GM12878 (cell line): Measurements from ENCODE around the gene CS. TPM values are rescaled to one million over a fixed set of nuclear protein-coding genes. Genes with fewer than 3 reads are reported as not detected.

Source experiments
- ATAC-seq: fragments of 200-7000 bp; cut with Tn5 transposase; 3 replicates; pipeline ENCODE4 v1.9.1; 2020; ENCODE audit warnings: mild to moderate bottlenecking, moderate library complexity
- BruUV-seq: library from RNA; stranded (reverse); fragments of 400-500 nt; replicated peaks from 2 replicates; lab custom pipeline; 2021; lab: Mats Ljungman, UMichigan
- CTCF ChIA-PET: fragments of 300-600 bp; sonication (Branson Sonifier 250); formaldehyde crosslinking; extraction: SDS; loops from one replicate; lab custom pipeline; 2021; ENCODE audit warnings: inconsistent platforms; lab: Yijun Ruan, JAX
- POLR2A ChIA-PET: fragments of 350-600 bp; formaldehyde crosslinking; extraction: SDS; loops from one replicate; lab custom pipeline; 2021; ENCODE audit warnings: inconsistent platforms; lab: Charles Lee
- RAD21 ChIA-PET: fragments of 300-600 bp; sonication (Branson Sonifier 250); formaldehyde crosslinking; loops from one replicate; lab custom pipeline; 2023; ENCODE audit warnings: antibody characterized with exemption; ENCODE audit not compliant: unreplicated experiment; lab: Charles Lee
- SMC1A ChIA-PET: fragments of 300-600 bp; sonication (Branson Sonifier 250); formaldehyde crosslinking; loops from one replicate; lab custom pipeline; 2023; ENCODE audit not compliant: unreplicated experiment, uncharacterized antibody; lab: Charles Lee
- DNase-seq: peaks from one replicate; pipeline ENCODE4 v3.0.0-alpha.2; 2011; ENCODE audit warnings: low read depth, low spot score
- FAIRE-seq: peaks from 3 replicates; lab custom pipeline; 2011; peaks lifted over from hg19 to GRCh38; lab: Jason Lieb, UNC
- H2AFZ ChIP-seq: 2 replicates; pipeline ENCODE4 v1.6.0; 2011; ENCODE audit warnings: low read depth, low read length, control low read depth; ENCODE audit not compliant: control insufficient read depth
- H3K27ac ChIP-seq: 2 replicates; pipeline ENCODE4 v1.5.1; 2011; ENCODE audit warnings: control low read depth; ENCODE audit not compliant: control insufficient read depth, insufficient read depth
- H3K27me3 ChIP-seq, 2 experiments: replicated peaks in 1 of 2; 2 replicates each; pipeline versions ENCODE4 v1.6.0 to v1.6.1; 2011; ENCODE audit warnings: low read length in 1 of 2; ENCODE audit not compliant: control insufficient read depth in 2 of 2, insufficient read depth in 2 of 2
- H3K36me3 ChIP-seq, 2 experiments: 2 replicates each; pipeline ENCODE4 v1.5.1; 2011; ENCODE audit warnings: low read length in 1 of 2; ENCODE audit not compliant: control insufficient read depth in 2 of 2, insufficient read depth in 2 of 2
- H3K4me1 ChIP-seq: 2 replicates; pipeline ENCODE4 v1.6.1; 2011; ENCODE audit warnings: mild to moderate bottlenecking, low read length, moderate library complexity, mixed read lengths; ENCODE audit not compliant: control insufficient read depth, insufficient read depth
- H3K4me2 ChIP-seq: 2 replicates; pipeline ENCODE4 v1.6.0; 2011; ENCODE audit warnings: control low read depth; ENCODE audit not compliant: control insufficient read depth, insufficient read depth
- H3K4me3 ChIP-seq: fragments of 200-600 bp; sonication (generic); 2 replicates; pipeline ENCODE4 v1.5.1; 2016
- H3K79me2 ChIP-seq: 2 replicates; pipeline ENCODE4 v1.6.0; 2011; ENCODE audit warnings: low read length; ENCODE audit not compliant: control insufficient read depth, insufficient read depth
- H3K9ac ChIP-seq: 2 replicates; pipeline ENCODE4 v1.8.0; 2011; ENCODE audit warnings: low read length, control low read depth, mixed read lengths; ENCODE audit not compliant: control insufficient read depth, insufficient read depth
- H3K9me3 ChIP-seq: replicated peaks from 3 replicates; pipeline ENCODE4 v1.5.1; 2011; ENCODE audit warnings: mild to moderate bottlenecking, low read length; ENCODE audit not compliant: control insufficient read depth, insufficient read depth
- H4K20me1 ChIP-seq: 2 replicates; pipeline ENCODE4 v1.6.0; 2011; ENCODE audit not compliant: control insufficient read depth, insufficient read depth
- BCLAF1 ChIP-seq: fragments of 450-650 bp; IDR thresholded peaks from 2 replicates; pipeline ENCODE4 v1.6.1; 2017; ENCODE audit warnings: antibody characterized with exemption, mild to moderate bottlenecking, moderate library complexity
- BMI1 ChIP-seq: fragments of 450-650 bp; IDR thresholded peaks from 2 replicates; pipeline ENCODE4 v1.6.1; 2016; ENCODE audit warnings: mild to moderate bottlenecking, moderate library complexity, borderline replicate concordance
- CREB1 ChIP-seq: IDR thresholded peaks from 2 replicates; pipeline ENCODE4 v1.6.1; 2012; ENCODE audit warnings: low read depth, mild to moderate bottlenecking, inconsistent platforms
- DPF2 ChIP-seq: fragments of 450-650 bp; IDR thresholded peaks from 2 replicates; pipeline ENCODE4 v1.6.1; 2017; ENCODE audit warnings: mild to moderate bottlenecking
- ESRRA ChIP-seq: IDR thresholded peaks from 2 replicates; pipeline ENCODE4 v1.6.1; 2012; ENCODE audit warnings: mild to moderate bottlenecking, low read length, improper control_type of control experiment
- PRDM15 ChIP-seq: fragments of 450-650 bp; formaldehyde crosslinking; IDR thresholded peaks from 2 replicates; pipeline ENCODE4 v1.4.0; 2020; ENCODE audit warnings: mild to moderate bottlenecking, moderate library complexity
- RCOR1 ChIP-seq: conservative IDR thresholded peaks from 2 replicates; pipeline ENCODE4 v1.6.1; 2012; ENCODE audit warnings: low read depth, low read length, improper control_type of control experiment
- RFX5 ChIP-seq: IDR thresholded peaks from 2 replicates; pipeline ENCODE4 v1.6.1; 2011; ENCODE audit warnings: low read depth, low read length, improper control_type of control experiment
- SRF ChIP-seq, 2 experiments: IDR thresholded peaks; 2 replicates each; pipeline ENCODE4 v1.6.1; 2011; ENCODE audit warnings: low read depth in 2 of 2, low read length in 2 of 2, mild to moderate bottlenecking in 1 of 2, moderate library complexity in 1 of 2
- TCF12 ChIP-seq: IDR thresholded peaks from 2 replicates; pipeline ENCODE4 v1.6.1; 2011; ENCODE audit warnings: low read depth, mild to moderate bottlenecking, low read length
- WGBS: methylation state at CpG from one replicate; pipeline ENCODE4 v1.1.6; 2016; ENCODE audit warnings: low lambda C conversion rate; ENCODE audit not compliant: insufficient replicate concordance, insufficient coverage; ENCODE audit errors: missing lambda C conversion rate; 5-methylcytosine and 5-hydroxymethylcytosine counted together
- in situ Hi-C: fragments of 300-500 bp; cut with MboI; formaldehyde crosslinking; loops from 9 replicates; pipeline ENCODE4 v1.14.3; 2018; ENCODE audit warnings: mixed read lengths
- intact Hi-C: fragments of 100-400 bp; cut with micrococcal nuclease; formaldehyde crosslinking; loops from one replicate; pipeline ENCODE4 v1.14.2; 2022; ENCODE audit not compliant: unreplicated experiment
- polyA plus RNA-seq, 11 experiments: library from polyadenylated mRNA; depleted of rRNA in 4 of 11; unstranded in 6 of 11; stranded (reverse) in 5 of 11; fragments of >200 nt; fragmentation: Nextera tagmentation in 4 of 11; fragmentation: Illumina TruSeq in 1 of 11; extraction: Ambion mirVana in 4 of 11; extraction: Trizol in 1 of 11; gene quantifications; 1 replicate in 1 of 11; 2 replicates in 10 of 11; pipeline versions ENCODE4 v1.2.1 to v1.2.3, GENCODE V29; 2011 to 2016; ENCODE audit warnings: inconsistent platforms in 2 of 11, missing spikeins in 2 of 11, low read depth in 1 of 11
- total RNA-seq, 4 experiments: library from RNA; depleted of rRNA in 3 of 4; stranded (reverse); fragments of >200 nt in 3 of 4; fragmentation: Illumina TruSeq in 1 of 4; extraction: Trizol in 1 of 4; gene quantifications; 2 replicates each; pipeline versions ENCODE4 v1.2.1 to v1.2.3, GENCODE V29; 2013 to 2021

The CS gene
- total and polyA plus RNA-seq, 10 of the 15 experiments (the other 5 are each of a cell fraction or from before 2014, with no cell fraction given), result 64.9 to 276 (median 139) TPM

GRCh38 chr12:56330936-56331490 is 30.9 kb upstream of the CS start:
- H3K9ac ChIP-seq, result no peak overlapping the region
- in situ Hi-C loops (no loop called here), intact Hi-C loops (loop anchor here (5.0 kb wide), 1 partner anchor 131 kb away; no protein-coding TSS in a partner anchor)
- no TSS peak for BruUV-seq
- SMC1A ChIA-PET, result interaction anchor here (0.7 to 0.9 kb wide), 2 partner anchors 29 to 138 kb away, joined by 3 read pairs; partner anchors contain the start of gene STAT2
- H3K27ac ChIP-seq, result no peak overlapping the region
- ATAC-seq, result no peak
- CTCF ChIA-PET, result no interaction called here
- 92% methylated on average over 7 of the region's 7 CpGs for whole genome bisulfite sequencing
- RAD21 ChIA-PET, result interaction anchor here (1.1 kb wide), 1 partner anchor 29 kb away, joined by 3 read pairs; the partner anchor contains the start of gene STAT2
- peaks cover 0 to 4% of the 10 kb centered on the region in 2 experiments; a peak in 2 of 4 replicates for H3K36me3 ChIP-seq
- H3K4me3 ChIP-seq, result no peak overlapping the region
- peaks cover 6% of the 10 kb centered on the region for H3K4me1 ChIP-seq
- no peak overlapping the region for H3K4me2 ChIP-seq
- DNase-seq, result no peak
- TF ChIP-seq RCOR1 (no peak), CREB1 (no peak), BMI1 (no peak)
- TF ChIP-seq, all 136 proteins: peak for 0
- no peaks in the 10 kb centered on the region for H3K27me3 ChIP-seq
- no peak for FAIRE-seq
- peaks cover 14% of the 10 kb centered on the region for H3K79me2 ChIP-seq
- no peak overlapping the region for H2AFZ ChIP-seq
- no peaks in the 10 kb centered on the region for H3K9me3 ChIP-seq
- POLR2A ChIA-PET, result interaction anchor here (1.3 kb wide), 1 partner anchor 29 kb away, joined by 5 read pairs; the partner anchor contains the start of gene STAT2
- no peaks in the 10 kb centered on the region for H4K20me1 ChIP-seq

GRCh38 chr12:56326533-56326932 is 26.4 kb upstream of the CS start:
- Histone ChIP-seq H3K36me3 (peaks cover 0 to 16% of the 10 kb centered on the region in 2 experiments; a peak in 3 of 4 replicates), H3K4me2 (no peak overlapping the region), H3K4me3 (no peak overlapping the region), H3K27ac (no peak overlapping the region), H3K27me3 (no peaks in the 10 kb centered on the region), H3K79me2 (no peaks in the 10 kb centered on the region), H2AFZ (no peak overlapping the region), H4K20me1 (no peaks in the 10 kb centered on the region), H3K9ac (no peak overlapping the region), H3K9me3 (no peaks in the 10 kb centered on the region), H3K4me1 (no peaks in the 10 kb centered on the region)
- FAIRE-seq, result no peak
- no peak for ATAC-seq
- 100% methylated on average over 6 of the region's 6 CpGs for WGBS
- ChIA-PET SMC1A (interaction anchor here (0.7 kb wide), 1 partner anchor 137 kb away, joined by 4 read pairs; no protein-coding TSS in a partner anchor), CTCF (interaction anchor here (2.5 kb wide), 1 partner anchor 137 kb away, joined by 6 read pairs; no protein-coding TSS in a partner anchor), RAD21 (no interaction called here), POLR2A (interaction anchor here (0.6 to 1.4 kb wide), 2 partner anchors 9 to 32 kb away, joined by 3 to 4 read pairs; no protein-coding TSS in a partner anchor)
- intact Hi-C loops (no loop called here), in situ Hi-C loops (no loop called here)
- BruUV-seq, result no TSS peak
- DNase-seq, result no peak
- no peak for TF ChIP-seq RFX5
- no peak for TF ChIP-seq DPF2
- no peak for TF ChIP-seq ESRRA
- no peak for TF ChIP-seq BCLAF1
- TF ChIP-seq SRF (IDR thresholded peaks at IDR 0.05; ENCODE audit: low read depth in 2 of 2, low read length in 2 of 2), result no peak
- TF ChIP-seq PRDM15 (CRISPR knock-in tag), result no peak
- no peak for TF ChIP-seq TCF12
- TF ChIP-seq CREB1, result no peak
